GM12878 (cell line): ENCODE data around the gene DDR1. TPM values are rescaled to one million over a fixed set of nuclear protein-coding genes. Genes with fewer than 3 reads are reported as not detected.
A peak's percentile ranks its signal among the peaks of the same experiment; 100 is the strongest.

Experiments used
- ATF2 ChIP-seq: IDR thresholded peaks from 2 replicates; pipeline ENCODE4 v1.6.1; 2012; ENCODE audit warnings: low read length, inconsistent platforms
- BHLHE40 ChIP-seq, 2 experiments: fragments of 450-650 bp in 1 of 2; IDR thresholded peaks; 2 replicates each; pipeline ENCODE4 v1.6.1; 2011 to 2017; ENCODE audit warnings: low read depth in 2 of 2, borderline replicate concordance in 1 of 2, improper control_type of control experiment in 1 of 2, low read length in 1 of 2, mild to moderate bottlenecking in 1 of 2
- DPF2 ChIP-seq: fragments of 450-650 bp; IDR thresholded peaks from 2 replicates; pipeline ENCODE4 v1.6.1; 2017; ENCODE audit warnings: mild to moderate bottlenecking
- E2F4 ChIP-seq: IDR thresholded peaks from 2 replicates; pipeline ENCODE4 v1.6.1; 2012; ENCODE audit warnings: low read depth, low read length, improper control_type of control experiment
- EP300 ChIP-seq, 2 experiments: fragments of 150-350 bp in 1 of 2; IDR thresholded peaks; 2 replicates each; pipeline ENCODE4 v1.6.1; 2011 to 2012; ENCODE audit warnings: low read depth in 2 of 2, low read length in 2 of 2, borderline replicate concordance in 1 of 2, improper control_type of control experiment in 1 of 2, inconsistent platforms in 1 of 2; ENCODE audit not compliant: control insufficient read depth in 1 of 2
- PML ChIP-seq: IDR thresholded peaks from 2 replicates; pipeline ENCODE4 v1.6.1; 2012; ENCODE audit warnings: low read length, inconsistent platforms
- POLR2AphosphoS5 ChIP-seq: IDR thresholded peaks from 2 replicates; pipeline ENCODE4 v1.6.1; 2011; ENCODE audit warnings: mild to moderate bottlenecking, low read length, inconsistent platforms
- REST ChIP-seq: IDR thresholded peaks from 2 replicates; pipeline ENCODE4 v1.6.1; 2012; ENCODE audit warnings: mild to moderate bottlenecking, low read depth, low read length
- SIN3A ChIP-seq: IDR thresholded peaks from 2 replicates; pipeline ENCODE4 v1.6.1; 2012; ENCODE audit warnings: low read depth, low read length, improper control_type of control experiment
- SRF ChIP-seq, 2 experiments: IDR thresholded peaks; 2 replicates each; pipeline ENCODE4 v1.6.1; 2011; ENCODE audit warnings: low read depth in 2 of 2, low read length in 2 of 2, mild to moderate bottlenecking in 1 of 2, moderate library complexity in 1 of 2
- STAT1 ChIP-seq: fragments of 450-650 bp; conservative IDR thresholded peaks from 2 replicates; pipeline ENCODE4 v1.6.1; 2014; ENCODE audit warnings: antibody characterized with exemption, mild to moderate bottlenecking
- TAF1 ChIP-seq: IDR thresholded peaks from 2 replicates; pipeline ENCODE4 v1.6.1; 2011; ENCODE audit warnings: mild to moderate bottlenecking, low read depth, low read length, borderline replicate concordance
- ZNF207 ChIP-seq: fragments of 450-650 bp; IDR thresholded peaks from 2 replicates; pipeline ENCODE4 v1.6.1; 2014; ENCODE audit warnings: antibody characterized with exemption, mild to moderate bottlenecking, borderline replicate concordance
- ZZZ3 ChIP-seq: IDR thresholded peaks from 2 replicates; pipeline ENCODE4 v1.6.1; 2011; ENCODE audit warnings: low read depth; ENCODE audit not compliant: control insufficient read depth, insufficient read length
- polyA plus RNA-seq, 11 experiments: library from polyadenylated mRNA; depleted of rRNA in 4 of 11; unstranded in 6 of 11; stranded (reverse) in 5 of 11; fragments of >200 nt; fragmentation: Nextera tagmentation in 4 of 11; fragmentation: Illumina TruSeq in 1 of 11; extraction: Ambion mirVana in 4 of 11; extraction: Trizol in 1 of 11; gene quantifications; 1 replicate in 1 of 11; 2 replicates in 10 of 11; pipeline versions ENCODE4 v1.2.1 to v1.2.3, GENCODE V29; 2011 to 2016; ENCODE audit warnings: inconsistent platforms in 2 of 11, missing spikeins in 2 of 11, low read depth in 1 of 11
- total RNA-seq, 4 experiments: library from RNA; depleted of rRNA in 3 of 4; stranded (reverse); fragments of >200 nt in 3 of 4; fragmentation: Illumina TruSeq in 1 of 4; extraction: Trizol in 1 of 4; gene quantifications; 2 replicates each; pipeline versions ENCODE4 v1.2.1 to v1.2.3, GENCODE V29; 2013 to 2021
- TF ChIP-seq, protein P1 (sequence below): fragments of 450-650 bp; IDR thresholded peaks from 2 replicates; pipeline ENCODE4 v1.6.1; 2017; ENCODE audit warnings: mild to moderate bottlenecking, low read depth, inconsistent platforms; ENCODE audit not compliant: poor library complexity, severe bottlenecking
- TF ChIP-seq, protein P2 (sequence below): fragments of 450-650 bp; conservative IDR thresholded peaks from 2 replicates; pipeline ENCODE4 v1.6.1; 2017; ENCODE audit warnings: mild to moderate bottlenecking, moderate library complexity

DDR1 gene
- total and polyA plus RNA-seq, 10 of the 15 experiments (the other 5 are each of a cell fraction or from before 2014, with no cell fraction given) = 1.1 to 39.0 (median 11.9) TPM

- TF ChIP-seq, protein P1, sequence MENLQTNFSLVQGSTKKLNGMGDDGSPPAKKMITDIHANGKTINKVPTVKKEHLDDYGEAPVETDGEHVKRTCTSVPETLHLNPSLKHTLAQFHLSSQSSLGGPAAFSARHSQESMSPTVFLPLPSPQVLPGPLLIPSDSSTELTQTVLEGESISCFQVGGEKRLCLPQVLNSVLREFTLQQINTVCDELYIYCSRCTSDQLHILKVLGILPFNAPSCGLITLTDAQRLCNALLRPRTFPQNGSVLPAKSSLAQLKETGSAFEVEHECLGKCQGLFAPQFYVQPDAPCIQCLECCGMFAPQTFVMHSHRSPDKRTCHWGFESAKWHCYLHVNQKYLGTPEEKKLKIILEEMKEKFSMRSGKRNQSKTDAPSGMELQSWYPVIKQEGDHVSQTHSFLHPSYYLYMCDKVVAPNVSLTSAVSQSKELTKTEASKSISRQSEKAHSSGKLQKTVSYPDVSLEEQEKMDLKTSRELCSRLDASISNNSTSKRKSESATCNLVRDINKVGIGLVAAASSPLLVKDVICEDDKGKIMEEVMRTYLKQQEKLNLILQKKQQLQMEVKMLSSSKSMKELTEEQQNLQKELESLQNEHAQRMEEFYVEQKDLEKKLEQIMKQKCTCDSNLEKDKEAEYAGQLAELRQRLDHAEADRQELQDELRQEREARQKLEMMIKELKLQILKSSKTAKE = peak; percentile 83
- TF ChIP-seq BHLHE40 (IDR thresholded peaks at IDR 0.05; ENCODE audit: borderline replicate concordance in 1 of 2, low read depth in 2 of 2, low read length in 1 of 2) = peak; percentile 48 to 56; a peak in 3 of 4 replicates
- TF ChIP-seq SIN3A = peak; percentile 81; the same call in 1 of the 2 replicates
- TF ChIP-seq STAT1 = peak; percentile 98
- peak; percentile 93; the same call in 1 of the 2 replicates for TF ChIP-seq ZNF207
- no peak for TF ChIP-seq ZZZ3
- peak in 1 of 2 experiments; percentile 78; a peak in 2 of 4 replicates for TF ChIP-seq SRF (IDR thresholded peaks at IDR 0.05; ENCODE audit: low read depth in 2 of 2, low read length in 2 of 2)
- no peak for TF ChIP-seq EP300 (IDR thresholded peaks at IDR 0.05; ENCODE audit: borderline replicate concordance in 1 of 2, control insufficient read depth in 1 of 2, low read depth in 2 of 2, low read length in 2 of 2)
- no peak for TF ChIP-seq REST
- peak; percentile 41; the same call in 1 of the 2 replicates for TF ChIP-seq POLR2AphosphoS5
- peak; percentile 70; the same call in 1 of the 2 replicates for TF ChIP-seq DPF2
- no peak for TF ChIP-seq E2F4
- TF ChIP-seq, protein P2, sequence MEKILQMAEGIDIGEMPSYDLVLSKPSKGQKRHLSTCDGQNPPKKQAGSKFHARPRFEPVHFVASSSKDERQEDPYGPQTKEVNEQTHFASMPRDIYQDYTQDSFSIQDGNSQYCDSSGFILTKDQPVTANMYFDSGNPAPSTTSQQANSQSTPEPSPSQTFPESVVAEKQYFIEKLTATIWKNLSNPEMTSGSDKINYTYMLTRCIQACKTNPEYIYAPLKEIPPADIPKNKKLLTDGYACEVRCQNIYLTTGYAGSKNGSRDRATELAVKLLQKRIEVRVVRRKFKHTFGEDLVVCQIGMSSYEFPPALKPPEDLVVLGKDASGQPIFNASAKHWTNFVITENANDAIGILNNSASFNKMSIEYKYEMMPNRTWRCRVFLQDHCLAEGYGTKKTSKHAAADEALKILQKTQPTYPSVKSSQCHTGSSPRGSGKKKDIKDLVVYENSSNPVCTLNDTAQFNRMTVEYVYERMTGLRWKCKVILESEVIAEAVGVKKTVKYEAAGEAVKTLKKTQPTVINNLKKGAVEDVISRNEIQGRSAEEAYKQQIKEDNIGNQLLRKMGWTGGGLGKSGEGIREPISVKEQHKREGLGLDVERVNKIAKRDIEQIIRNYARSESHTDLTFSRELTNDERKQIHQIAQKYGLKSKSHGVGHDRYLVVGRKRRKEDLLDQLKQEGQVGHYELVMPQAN = peak; percentile 91
- no peak for TF ChIP-seq ATF2
- TF ChIP-seq PML = peak; percentile 45; the same call in 1 of the 2 replicates
- TF ChIP-seq TAF1 = 0 out of 2 replicates have a peak, but pooled peaks have one; percentile 20
Observed at GRCh38 chr6:30907758-30908591, 23.7 kb downstream of the DDR1 start, which contains the start of gene GTF2H4 (continued).
